GM18498 (cell line): Measurements from ENCODE around the gene MRPS2.
"Not testable (repeated sequence)": the region's sequence is repeated elsewhere in the genome, so short reads cannot be mapped to it uniquely, and the experiment has no call there.

Experiments
- ATAC-seq: cut with Tn5 transposase; IDR thresholded peaks from one replicate; pipeline ENCODE4 v1.9.1; 2021; ENCODE audit warnings: mild to moderate bottlenecking, moderate library complexity; ENCODE audit not compliant: unreplicated experiment

The MRPS2 gene

DNA sequence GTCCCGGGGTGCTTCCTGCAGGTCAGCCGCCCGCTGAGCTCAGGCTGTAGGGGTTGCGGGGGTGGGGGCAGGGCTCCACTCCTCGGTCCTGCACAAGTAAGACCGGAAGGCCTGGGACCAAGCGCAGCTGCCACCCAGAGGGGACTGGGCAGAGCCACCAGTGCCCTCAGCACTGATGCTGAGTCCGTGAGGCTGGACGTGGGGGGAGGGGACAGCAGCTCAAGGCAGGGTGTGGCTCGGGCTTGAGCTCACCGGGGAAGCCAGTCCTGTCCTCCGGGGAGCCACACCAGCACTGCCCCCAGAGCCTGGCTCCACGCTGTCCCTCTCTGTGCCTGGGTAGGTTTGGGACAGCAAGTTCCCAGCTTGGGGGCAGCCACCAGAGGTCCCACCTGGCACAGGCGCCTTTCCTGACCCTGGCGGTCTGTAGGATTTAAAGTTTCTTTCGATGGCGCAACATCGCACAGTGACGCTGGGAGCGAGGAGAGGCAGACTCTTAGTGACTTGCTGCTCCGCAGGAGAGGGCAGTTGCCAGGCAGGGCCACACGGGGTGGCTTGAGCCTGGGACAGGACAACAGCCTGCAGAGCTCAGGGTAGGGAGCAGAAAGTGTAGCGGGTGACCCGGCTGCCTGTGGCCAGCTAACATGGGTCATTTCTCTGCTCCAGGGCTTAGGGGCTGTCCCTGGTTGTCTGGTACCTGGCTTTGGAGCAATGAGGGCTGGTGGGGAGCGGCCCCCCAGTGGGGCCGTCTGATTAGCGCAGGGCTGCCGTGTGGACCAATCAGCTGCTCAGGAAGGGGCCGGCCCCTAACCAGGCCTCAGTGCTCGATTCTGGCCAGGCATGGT lies 26.5 kb downstream of the MRPS2 start:
- ATAC-seq = no peak

DNA sequence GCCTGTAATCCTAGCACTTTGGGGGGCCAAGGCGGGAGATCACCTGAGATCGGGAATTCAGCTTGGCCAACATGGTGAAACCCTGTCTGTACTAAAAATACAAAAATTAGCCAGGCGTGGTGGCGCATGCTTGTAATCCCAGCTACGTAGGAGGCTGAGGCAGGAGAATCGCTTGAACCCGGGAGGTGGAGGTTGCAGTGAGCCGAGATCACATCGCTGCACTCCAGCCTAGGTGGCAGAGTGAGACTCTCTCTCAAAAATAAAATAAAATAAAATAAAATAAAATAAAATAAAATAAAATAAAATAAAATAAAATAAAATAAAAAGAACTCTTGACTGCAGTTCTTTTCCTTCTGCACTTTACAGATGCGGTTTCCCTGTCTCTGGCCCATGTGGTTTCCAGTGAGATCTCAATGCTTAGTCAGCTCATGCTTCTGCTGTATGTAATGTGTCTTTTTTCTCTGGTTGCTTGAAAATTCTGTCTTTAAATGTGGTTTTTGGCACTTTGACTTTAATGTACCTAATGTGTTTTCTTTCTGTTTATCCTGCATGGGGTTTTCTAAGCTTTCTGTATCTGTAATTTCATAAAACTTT lies 28.5 kb downstream of the MRPS2 start:
- not testable (repeated sequence) for ATAC-seq

DNA sequence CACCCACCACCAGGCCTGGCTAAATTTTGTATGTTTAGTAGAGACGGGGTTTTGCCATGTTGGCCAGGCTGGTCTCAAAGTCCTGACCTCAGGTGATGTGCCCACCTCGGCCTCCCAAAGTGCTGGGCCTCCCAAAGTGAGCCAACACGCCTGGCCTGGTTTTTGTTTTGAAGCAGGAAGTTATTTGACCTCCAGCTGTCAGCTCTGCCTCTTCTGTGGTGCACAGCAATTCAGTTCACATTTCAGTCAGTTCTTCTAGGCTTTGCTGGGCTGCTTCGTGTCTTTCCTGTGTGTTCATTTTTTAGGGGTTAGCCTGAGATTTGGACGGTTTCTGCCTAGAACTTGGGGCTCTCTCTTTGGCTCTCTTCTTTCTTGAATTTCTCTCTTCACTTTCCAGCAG lies 29.7 kb downstream of the MRPS2 start:
- ATAC-seq = no peak

DNA sequence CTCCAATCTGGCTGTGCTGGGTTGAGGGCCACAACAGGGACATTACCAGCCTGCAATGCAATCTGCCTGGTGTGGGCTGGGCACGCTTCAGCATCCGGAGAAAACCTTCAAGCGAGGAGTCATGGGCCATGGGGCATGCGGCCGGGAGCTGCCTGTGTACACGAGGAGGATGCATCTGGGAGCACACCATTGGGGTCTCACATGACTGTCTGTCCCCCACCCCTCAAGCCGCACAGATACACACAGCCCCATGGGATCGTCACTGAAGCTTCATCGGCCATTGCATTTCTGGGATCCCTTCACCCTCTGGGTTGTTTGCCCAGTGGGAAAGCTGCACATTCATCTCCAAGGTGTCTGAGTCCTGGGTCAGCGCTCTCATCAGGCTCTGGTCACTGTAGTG lies 30.6 kb downstream of the MRPS2 start:
- ATAC-seq = no peak

DNA sequence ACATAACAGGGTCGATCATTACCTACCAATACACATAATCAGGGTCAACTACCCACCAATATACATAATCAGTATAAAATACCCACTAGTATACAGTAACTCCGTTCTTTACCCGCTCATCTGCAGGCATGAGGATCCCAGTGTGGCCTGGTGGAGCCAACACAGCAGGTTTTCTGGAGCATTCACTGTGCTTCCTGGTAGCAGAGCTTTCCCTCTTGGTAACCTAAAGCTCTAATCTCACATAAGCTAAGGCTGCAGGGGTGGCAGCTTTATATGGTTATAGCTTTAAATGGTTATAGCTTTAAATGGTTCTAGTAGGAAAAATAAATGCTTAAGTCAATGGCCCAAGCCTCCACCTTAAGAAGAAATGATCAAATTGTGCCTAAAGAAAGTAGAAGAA lies 32.6 kb downstream of the MRPS2 start:
- ATAC-seq = no peak

DNA sequence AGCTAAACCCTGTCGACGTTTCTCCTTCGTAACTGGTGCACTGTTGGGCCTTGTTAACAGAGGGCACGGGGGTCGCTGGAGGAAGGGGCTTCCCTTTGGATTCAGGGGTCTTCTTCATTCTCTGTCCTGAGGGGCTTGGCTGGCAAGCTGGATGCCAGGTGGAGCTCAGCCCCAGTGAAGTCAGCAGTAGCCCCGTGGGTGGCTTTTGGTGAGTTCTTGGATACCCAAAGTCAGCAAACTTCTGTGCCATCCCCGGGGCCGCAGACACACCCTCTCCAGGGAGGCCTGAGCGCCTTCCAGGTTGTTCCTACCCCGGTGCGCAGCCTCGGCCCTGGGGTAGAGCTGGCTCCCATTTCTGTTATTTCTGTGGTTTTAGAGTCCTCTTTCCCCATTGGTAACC lies 33.2 kb downstream of the MRPS2 start:
- ATAC-seq = no peak

DNA sequence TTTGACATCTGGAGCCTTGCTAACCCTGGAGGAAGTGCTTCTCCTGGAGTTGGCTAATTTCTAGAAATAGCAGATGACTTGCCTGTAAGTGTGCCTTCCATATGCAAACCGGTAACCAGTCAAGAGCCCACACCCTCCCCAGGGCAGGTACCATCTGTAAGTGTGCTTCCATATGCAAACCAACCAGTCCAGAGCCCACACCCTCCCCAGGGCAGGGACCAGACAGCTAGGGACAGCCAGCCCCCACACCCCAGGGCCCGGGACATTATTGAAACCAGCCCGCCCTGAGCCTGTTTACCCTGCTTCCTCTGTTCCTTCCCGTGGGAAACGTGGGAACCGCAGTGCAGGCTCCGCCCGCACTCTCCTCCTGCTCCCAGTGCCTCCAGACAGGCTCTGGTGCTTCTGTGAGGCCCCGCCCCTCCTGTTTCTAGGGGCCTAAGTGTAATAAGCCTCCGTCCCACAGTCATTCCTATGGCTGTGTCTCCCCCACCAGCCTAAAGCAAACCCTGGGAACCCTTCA lies 33.8 kb downstream of the MRPS2 start:
- not testable (repeated sequence) for ATAC-seq

DNA sequence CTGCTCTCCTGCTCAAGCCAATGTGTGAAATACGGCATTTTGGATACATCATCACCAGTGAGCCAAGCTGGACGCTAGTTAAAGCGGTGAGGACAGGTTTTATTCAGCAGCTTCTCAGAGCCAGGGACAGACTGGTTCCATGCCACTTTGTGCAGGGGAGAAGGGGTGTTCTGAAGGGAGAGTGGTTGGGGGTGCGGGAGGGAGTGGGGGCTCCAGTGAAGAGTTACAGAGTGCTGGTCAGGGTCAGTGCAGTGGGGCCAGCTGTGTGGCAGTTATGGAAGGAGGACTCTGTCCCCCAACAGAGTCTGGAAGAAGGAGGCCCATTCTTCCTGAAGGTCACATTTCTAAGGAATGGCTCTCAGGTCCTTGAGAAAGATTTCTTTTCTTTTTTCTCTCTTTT lies 34.3 kb downstream of the MRPS2 start:
- ATAC-seq = not testable (repeated sequence)

DNA sequence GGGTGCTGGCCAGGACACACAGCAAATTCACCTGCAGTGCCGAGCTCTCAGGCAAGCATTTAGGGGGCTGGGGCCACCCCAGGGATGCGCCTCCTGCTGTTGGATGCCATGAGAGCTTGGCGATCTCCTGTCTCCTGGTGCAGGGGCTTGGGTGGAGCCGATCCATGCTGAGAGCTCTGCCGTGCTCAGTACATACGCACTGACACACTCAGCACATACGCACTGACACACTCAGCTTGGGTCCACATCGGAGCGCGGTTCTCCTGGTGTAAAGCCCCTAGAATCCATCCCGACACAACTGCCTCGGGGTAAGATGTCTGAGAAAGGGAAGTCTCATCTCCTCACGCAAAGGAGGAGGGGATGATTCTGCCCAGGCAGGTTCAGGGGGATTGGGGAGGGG lies 35.1 kb downstream of the MRPS2 start:
- ATAC-seq = not testable (repeated sequence)

DNA sequence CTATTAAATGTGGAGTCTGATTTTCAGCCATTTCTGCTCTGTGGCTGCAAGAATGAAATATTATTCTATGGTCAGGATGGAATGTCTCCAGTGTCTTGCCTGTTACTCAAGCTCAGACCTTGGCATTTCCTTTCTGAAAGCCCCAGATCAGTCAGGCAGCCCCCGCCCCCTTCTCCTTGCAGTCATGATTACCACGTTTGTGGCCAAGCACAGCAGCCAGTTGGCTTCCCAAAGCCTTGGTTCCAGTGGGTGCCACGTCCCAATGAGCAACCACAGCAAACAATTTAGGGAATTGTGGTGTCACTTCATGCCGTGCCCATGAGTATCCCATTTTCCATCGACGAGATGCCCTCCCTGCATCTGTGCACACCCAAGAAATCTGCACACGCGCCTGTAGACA lies 35.7 kb downstream of the MRPS2 start:
- ATAC-seq = no peak

DNA sequence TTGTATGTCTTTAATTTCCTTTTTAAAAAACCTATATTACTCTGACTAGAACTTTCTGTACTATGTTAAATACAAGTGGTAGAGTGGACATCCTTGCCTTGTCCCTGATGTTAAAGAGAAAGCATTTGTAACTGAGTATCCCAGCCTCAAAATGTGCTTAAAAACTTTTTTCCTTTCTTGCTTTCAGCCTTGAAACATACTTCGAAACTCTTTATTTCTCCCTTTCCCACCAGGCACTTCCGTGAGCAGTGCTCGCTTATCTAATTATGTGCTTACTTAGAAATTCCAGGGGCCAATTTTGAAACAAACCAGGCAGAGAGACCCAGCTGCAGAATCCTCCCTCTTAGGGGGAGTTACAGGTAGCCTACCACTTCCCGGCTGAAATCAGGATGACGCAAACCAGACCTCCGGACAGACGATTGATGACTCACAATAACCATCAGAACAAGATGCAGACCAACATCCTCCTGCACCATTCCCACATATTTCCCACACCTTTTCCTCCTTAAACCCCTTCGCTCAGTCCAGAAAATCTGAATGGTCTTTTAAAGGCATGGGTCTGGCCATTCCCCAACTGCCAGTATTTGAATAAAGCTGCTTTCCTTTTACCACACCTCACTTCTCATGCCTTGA lies 42.9 kb downstream of the MRPS2 start:
- ATAC-seq = not testable (repeated sequence)

DNA sequence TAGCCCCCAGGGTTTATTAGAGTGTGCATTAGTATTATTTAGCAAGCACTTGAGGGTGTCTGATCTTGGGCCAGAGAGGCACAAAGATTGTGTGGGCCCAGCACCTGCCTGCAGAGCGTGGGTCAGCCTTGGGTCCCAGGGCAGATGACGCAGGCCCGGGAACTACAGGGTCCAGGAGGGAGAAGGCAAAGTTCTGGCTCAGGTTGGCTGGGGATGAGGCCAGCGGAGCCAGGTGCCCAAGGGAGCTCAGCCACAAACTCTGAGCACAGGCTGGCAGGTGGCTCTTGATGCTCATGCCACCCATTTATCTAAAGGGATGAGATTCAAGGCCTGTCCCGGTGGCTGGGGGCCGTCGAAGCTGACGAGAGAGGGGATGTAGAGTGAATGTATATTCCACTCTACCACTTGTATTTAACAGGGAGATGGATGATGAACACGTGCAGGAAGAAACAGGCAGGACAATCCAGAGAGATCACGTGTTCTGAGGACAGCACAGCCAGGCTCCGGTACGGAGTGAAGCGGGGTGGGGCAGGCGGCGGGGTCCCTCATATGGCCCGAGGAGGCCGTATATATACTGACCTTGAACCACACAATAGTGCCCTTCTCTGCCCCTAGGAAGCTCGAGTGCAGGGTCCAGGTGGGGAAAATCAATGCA lies 44.6 kb downstream of the MRPS2 start:
- no peak for ATAC-seq

DNA sequence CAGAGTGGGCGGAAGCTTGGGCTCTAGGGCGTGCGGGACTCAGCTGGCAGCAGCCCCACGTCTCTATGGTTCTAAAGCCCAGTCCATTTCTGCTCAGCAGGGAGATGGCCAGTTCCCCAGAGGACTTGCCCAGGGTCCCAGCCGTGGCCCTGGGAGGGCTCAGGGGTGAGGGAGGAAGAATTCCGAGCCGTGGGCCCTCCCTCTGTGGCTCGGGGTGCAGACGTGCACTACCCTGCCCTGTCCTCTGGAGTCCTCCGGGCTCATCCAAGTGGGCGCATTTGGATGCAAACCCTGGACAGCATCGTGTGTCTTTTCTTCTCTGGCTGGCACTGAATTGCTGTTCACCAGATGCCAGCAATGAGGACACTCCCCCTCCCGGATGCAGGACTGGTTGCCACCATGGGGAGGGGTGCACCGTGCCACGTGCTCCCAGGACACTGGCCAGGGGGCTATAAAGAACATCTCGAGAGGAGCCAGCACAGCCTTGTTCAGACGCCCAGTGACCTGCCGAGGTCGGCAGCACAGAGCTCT lies 45.2 kb downstream of the MRPS2 start, which contains the start of gene OBP2A:
Gene OBP2A (plus strand): TSS at position 481 of the 531 bp plus-strand sequence. CDS start 55 bp downstream, outside the sequence.
- ATAC-seq = not testable (repeated sequence)

DNA sequence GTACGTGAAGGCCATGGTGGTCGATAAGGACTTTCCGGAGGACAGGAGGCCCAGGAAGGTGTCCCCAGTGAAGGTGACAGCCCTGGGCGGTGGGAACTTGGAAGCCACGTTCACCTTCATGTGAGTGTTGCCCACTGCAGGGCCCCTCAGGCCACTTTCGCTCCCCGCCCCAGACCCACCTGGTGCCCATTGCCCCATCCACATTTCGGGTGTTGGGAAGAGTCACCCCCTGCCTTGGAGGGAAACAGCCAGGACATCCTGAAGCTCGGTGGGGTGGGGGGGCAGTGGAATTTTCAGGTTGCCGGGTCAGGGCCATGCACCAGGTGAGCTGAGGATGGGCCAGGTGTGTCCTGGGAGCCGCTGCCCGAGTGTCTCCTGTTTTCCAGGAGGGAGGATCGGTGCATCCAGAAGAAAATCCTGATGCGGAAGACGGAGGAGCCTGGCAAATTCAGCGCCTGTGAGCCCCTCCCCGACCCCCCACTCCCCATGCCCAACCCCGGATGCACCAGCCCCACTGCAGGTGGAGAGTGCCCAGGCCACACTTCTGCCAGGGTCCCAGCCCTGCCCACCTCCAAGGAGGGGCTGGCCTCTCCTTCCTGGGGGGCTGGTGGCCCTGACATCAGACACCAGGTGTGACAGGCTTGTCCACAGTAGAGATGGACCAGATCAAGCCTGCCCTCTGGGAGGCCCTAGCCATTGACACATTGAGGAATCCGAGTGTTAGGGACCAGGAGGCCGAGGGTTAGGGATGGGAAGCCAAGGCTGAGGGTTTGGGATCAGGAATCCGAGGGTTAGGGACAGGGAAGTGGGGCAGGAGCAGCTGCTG lies 46.5 kb downstream of the MRPS2 start:
- not testable (repeated sequence) for ATAC-seq

DNA sequence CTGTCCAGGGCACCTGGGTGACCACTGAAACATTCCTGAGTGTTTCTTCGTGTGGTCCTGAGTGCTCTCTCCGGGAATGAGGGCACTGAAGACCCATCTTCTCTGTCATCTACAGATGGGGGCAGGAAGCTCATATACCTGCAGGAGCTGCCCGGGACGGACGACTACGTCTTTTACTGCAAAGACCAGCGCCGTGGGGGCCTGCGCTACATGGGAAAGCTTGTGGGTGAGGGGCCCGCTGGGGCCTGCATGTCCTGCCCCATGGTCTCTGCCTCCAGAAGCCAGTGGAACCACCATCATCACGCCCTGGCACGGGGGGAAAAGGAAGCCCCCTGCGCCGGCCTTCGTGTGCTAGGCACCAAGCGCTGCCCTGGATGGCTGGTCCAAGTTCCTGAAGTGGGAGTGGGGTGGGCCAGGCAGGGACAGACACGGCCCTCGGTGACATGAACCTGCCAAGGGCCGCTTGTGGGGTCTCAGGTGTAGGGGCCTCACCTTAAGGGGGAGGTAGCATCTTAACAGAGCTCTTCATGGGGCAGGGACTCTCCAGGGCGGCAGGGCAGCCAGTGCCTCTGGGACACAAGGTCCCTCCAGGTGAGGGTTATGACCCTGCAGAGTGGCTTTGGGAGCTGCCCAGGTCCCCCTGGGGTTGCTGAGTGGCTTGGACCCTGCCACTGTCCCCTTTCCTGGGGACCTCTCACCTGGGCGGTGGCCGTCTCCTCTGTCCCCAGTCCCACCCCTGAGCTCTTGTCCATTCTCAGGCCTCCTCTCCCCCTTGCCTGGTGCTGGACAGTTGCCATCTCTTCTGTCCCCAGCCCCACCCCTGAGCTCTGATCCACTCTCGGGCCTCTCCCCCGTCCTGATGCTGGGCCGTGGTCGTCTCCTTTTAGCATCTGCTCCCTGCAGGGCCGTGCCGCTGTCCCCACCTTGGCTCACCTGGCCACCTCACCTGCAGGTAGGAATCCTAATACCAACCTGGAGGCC lies 47.6 kb downstream of the MRPS2 start:
- ATAC-seq = no peak

DNA sequence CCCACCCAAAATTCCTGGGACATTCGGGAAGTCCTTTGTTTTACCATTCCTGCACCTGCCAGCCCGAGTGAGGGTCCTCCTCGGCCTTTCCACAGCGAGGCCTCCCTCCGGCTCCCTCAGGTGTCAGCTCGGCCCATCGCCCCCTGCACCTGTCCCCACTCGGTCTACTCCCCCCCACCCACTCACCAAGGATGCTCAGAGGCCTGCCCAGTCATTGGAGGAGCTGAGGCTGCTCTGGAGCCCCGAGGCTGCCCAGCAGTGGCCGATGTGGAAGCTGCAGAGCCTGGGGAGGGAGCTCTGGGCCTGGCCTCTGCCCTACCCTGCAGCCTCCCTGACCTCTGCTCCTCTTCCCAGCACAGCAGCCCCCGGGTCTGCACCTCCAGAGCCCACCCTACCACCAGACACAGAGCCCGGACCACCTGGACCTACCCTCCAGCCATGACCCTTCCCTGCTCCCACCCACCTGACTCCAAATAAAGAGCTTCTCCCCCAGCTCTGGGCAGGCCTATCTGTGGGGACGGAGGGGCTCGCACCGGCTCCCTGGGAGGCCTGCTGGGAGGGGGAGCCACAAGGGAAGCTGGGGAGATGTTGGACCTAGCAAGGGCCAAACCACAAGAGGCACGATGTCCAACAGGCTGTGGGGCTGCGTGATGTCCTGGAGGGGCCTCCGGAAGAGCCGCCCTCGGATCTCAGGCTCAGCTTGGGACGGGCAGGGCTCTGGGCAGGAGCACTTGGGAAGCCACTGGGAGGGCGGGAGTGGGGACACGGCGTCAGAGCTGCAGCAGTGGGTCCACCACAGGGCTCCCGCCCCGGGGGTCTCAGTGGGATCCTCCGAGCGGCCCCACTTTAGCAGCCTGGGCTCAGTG lies 49.2 kb downstream of the MRPS2 start:
- not testable (repeated sequence) for ATAC-seq

DNA sequence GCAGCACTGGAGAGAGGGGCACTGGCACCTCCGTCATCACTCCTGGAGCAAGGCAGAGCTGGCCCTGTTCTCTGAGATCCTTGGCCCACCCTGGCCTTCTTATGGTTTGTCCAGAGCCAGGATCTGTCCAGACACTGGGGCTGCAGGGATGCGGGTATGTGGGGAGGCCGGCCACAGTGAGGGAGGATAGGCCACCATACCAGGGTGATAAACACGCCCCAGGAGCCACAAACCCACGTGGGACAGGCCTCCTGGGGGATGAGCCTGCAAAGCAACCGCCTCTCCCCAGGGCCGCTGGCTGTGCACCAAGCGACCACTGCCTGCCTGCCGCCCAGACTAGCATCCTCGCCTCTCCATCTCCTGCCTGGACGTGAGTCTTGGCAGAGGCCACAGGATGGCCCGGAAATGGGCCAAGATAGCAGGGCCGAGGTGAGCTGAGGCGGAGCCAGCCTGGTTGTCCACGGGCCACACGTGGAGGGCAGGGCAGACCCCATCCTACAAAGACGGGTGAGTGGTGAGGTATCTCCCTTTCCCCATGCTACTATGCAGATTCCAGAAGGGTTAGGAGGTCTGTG lies 49.9 kb downstream of the MRPS2 start:
- ATAC-seq = no peak

DNA sequence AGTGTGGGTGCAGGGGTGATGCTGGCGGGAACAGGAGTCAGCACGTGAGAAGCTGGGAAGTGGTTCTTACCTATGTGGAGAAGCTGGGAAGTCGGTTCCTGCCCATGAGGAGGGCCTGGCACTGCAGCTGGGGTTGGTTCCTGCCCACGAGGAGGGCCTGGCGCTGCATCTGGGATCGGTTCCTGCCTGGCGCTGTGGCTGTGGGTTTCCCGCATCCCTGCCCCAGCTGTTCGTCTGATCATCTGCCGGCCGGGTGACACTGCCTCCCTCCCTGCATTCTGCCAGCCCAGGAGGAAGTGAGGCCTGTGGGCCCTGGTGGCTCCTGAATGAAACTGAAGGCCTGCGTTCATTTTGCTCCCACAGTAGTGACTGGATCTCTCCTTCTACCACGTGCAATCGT lies 50.5 kb downstream of the MRPS2 start:
- ATAC-seq = no peak
